Measurements from ENCODE around the gene CEP170B. TPM values are rescaled to one million over a fixed set of nuclear protein-coding genes. Genes with fewer than 3 reads are reported as not detected.
A peak's percentile ranks its signal among the peaks of the same experiment; 100 is the strongest.

CEP170B gene
- total RNA-seq, 1 experiment from 2014 or later, result 14.4 TPM

DNA sequence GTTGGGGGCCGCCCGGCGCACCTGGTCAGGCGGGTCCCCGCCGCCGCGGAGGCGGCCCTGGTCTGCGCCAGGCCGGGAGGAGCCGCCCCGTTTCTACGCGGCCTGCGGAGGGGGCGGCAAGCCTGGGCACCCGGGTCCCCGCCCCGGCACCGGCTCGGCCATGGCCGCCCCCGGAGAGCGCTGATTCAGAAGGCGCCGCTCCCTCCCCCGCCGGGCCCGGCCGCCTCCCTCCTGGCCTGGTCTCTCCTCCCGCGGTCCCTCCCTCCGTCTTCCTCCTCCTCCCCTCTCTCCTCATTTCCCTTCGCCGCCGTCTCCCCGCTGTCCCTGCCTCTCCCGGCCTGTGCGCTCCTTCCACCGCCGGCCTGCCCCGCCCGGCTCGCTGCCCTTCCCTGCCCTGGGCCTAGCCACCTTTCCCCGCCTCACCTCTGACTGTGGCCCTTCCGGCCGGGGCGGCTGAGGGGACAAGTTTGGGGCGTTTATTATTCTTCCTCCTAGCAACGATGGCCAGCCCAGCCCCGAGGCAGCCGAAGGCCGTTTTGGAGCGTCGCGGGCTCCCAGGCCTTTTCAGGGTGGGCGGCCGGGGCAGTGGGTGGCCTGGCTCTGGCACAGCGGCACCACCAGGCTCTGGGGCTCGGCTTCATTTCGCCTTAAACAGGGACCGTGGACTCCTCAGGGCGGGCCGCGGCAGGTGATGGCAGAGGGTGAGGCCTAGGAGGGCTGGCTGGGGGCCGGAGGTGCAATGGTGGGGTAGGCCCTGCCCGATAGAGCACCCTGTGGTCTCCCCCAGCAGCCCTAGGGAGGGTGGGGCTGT lies 768 bp downstream of the CEP170B start:
- in situ Hi-C loops (cut with HindIII; ENCODE audit: low sequenced_read_pairs), result no loop called here

DNA sequence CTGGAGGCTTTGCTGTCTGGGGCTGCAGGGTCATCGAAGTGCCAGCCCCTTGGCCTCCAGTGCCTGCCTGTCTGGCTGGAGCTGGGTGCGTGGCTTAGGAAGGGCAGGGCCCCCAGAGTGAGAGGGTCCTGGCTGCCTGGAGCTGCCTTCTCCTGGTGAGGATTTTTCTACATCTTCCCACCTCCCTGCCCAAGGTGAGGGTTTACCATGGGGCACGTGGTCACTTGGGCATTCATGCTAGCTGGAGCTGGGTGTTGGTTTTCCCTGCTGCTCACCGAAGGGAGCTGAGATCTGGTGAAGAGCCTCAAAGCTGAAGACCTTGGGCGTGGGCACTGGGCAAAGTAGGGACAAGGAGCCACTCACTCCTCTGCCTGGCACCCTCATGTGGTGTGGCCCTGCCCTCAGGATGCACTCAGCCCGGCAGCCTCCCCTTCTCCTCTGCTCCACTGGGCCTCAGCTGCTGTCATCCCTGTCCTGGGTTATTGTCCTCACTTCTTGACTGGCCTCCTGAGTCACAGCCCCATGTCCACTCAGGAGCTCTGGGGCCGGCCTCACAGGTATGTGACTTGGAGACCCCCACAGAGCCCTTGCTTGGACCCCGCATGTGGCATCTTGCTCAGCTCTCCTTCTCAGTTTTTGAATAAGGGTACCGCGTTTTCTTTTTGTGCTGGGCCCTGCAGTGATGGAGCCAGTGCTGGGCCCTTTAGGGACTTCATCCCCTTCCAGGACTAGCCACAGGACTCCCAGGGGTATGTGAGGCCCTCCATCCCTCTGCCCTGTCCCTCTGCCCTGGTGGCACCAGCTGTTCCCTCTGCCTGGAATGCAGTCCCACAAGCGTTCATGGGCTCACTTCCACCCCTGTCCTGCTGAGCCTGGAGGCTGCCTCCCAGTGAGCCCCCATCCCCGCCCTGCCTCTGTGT lies 1.6 kb downstream of the CEP170B start:
- in situ Hi-C loops (cut with HindIII; ENCODE audit: low sequenced_read_pairs), result no loop called here

More for the DNA sequence above, 768 bp downstream of the CEP170B start:
- DNase-seq (ENCODE audit: low spot score), result peak; percentile 56

DNA sequence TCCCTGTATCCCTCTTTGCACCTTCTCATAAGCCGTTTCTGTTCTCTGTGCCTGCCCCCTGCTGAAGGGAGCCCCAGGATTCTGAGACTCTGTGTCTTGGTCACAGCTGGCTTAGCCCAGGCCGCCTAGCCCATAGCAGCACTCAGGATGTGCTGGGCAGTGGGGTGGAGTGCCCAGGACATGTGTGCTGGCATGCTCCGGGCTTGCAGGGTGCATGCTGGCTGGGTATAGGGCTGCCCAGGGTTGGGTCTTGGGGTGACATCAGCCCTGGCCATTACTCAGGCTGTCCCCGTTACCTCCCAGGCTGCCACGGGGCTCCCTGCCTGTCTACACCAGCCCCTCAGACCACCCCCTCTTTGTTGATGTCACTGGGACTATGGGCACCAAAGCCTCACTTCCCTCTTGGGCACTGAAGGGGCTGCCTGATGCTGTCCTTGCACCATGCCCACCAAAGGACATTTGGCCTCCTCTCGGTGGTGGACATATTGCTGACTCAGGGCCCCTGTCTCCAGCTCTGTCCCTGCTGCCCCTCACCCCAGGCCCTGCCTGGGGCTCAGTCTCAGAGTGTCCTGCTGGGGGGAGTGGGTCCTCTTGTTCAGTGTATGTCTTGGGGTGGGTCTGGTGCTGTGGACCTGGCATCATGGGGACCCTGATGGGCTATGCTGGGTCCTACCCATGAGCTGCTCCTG lies 2.4 kb downstream of the CEP170B start:
- DNase-seq (ENCODE audit: low spot score), result no peak
- in situ Hi-C loops (cut with HindIII; ENCODE audit: low sequenced_read_pairs), result no loop called here

More for the DNA sequence above, 1.6 kb downstream of the CEP170B start:
- DNase-seq (ENCODE audit: low spot score), result no peak

DNA sequence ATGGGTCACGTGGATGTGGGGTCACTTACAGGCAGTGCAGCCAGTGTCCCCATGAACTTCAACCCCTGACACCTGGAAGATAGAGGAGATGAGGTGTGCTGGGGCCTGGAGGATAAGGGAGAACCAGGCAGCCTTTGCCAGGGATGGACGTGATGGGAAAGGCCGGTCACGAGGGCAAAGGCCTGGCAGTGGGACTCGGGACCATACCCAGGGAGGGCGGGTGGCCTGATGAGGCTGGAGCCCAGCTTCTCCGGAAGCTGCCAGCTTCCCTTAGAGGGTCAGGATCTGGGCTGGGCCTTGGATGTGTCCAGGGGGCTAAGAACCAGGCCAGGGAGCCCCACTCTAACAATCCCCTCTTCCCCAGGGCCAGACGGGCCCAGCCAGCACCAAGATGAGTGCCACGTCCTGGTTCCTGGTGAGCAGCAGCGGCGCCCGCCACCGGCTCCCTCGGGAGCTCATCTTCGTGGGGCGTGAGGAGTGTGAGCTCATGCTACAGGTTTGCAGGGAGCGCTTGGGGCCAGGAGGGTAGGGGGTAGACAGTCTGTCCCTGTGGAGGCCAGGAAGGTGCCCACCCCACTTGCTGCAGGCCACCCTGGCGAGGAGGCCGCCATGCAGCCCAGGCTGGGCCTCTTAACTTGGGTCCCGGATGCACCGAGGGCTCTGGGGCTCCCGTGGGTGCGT lies 3.1 kb downstream of the CEP170B start:
- in situ Hi-C loops (cut with HindIII; ENCODE audit: low sequenced_read_pairs), result no loop called here
- DNase-seq (ENCODE audit: low spot score), result no peak

DNA sequence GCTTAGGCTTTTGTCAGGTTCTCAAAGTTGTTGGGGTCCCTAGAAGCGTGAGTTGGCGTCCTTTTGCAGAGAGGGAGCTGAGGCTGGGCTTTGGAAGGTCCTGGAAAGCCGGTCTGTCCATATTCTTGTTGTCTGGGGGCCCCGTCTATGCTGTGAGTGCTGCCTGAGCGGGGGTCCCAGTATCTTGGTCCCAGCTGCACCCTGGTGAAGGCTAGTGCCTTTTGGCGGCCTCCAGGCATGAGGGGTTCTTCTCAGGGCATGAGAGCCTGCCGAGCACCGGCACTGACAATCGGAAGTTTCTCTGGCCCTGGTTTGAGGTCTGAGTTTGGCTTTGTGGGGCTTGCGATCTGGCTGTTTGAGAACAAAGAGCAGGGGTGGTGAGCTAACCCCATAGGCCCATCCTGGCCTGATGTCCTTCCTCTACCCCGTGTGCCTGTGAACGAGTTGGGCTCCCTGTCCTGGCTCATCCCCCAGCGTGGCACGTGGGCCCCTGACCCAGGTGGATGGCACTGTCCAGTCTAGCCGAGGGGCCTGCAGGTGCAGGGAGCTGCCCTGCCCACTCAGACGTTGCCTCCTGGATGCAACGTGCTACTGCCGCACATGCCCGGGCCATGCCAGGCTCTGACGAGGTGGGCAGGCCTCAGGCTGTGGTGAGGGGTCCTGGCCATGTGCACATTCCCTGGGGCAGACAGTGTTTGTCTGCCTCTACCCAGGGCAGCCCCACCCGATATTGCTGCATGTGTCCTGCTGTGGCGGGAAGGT lies 3.9 kb downstream of the CEP170B start:
- in situ Hi-C loops (cut with HindIII; ENCODE audit: low sequenced_read_pairs), result no loop called here
- DNase-seq (ENCODE audit: low spot score), result no peak

DNA sequence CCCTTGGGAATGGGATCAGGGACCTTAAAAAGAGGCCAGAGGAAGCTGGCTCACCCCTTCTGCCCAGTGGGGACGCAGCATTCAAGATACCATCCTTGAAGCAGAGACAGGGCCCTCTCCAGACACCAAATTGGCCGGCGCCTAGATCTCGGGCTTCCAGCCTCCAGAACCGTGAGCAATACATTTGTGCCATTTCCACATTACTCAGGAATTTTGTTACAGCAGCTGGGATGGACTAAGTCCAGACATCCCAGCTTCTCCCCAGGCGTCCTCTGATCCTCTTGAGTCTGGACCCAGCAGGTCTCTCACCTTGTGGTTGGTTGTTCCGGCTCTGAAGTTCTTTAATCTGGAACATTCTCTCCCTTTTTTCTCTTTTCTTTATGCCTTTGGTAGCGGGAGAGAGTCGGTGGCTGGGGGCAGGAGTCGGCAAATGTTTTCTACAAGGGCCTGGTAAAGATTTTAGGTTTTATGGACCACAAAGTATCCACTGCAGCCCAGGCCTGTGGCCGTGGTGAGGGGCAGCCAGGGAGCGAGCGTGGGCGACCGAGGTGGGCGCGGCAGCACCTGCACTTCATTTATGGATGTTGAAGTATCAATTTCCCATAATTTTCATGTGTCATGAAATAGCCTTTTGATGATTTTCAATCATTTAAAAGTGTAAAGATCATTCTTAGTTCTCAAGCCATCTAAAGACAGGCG lies 4.8 kb downstream of the CEP170B start:
- in situ Hi-C loops (cut with HindIII; ENCODE audit: low sequenced_read_pairs), result no loop called here

DNA sequence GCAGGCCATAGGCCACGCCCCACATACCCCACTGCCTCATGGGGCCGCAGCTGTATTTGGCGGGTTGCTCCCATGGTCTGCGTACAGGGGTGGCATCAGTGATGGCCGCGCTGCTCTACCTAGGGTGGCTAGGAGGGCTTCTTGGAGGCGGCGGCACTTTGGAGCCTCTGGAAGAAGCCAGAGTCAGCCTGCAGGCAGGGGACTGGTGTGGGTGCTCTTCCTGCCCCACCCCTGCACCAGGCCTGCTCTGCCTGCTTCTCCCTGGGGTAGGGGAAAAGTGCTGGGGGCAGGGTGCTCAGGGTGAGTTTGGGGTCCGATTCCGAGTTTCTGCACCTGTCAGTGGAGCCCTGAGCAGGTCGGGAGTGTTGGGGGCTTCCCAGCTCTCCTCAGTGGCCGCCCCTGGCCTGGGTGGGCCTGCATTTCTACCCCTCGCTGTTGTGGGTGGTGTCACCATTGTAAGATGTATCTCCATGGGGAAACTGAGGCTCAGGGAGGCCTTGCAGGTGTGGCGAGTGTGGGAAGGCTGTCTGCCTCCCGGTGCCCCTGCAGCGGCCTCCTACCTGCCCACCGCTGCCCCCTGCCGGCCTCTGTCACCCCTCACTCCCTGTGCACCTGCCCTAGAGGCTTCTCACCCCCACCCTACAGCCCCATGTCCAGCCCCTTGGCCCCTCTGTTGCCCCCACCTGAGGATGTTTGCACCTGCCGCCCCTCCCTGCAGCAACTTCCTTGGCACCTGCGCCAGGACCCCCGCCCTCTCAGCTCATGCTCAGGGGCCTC lies 5.5 kb downstream of the CEP170B start:
- DNase-seq (ENCODE audit: low spot score), result no peak
- in situ Hi-C loops (cut with HindIII; ENCODE audit: low sequenced_read_pairs), result no loop called here

More for the DNA sequence above, 4.8 kb downstream of the CEP170B start:
- DNase-seq (ENCODE audit: low spot score), result no peak

DNA sequence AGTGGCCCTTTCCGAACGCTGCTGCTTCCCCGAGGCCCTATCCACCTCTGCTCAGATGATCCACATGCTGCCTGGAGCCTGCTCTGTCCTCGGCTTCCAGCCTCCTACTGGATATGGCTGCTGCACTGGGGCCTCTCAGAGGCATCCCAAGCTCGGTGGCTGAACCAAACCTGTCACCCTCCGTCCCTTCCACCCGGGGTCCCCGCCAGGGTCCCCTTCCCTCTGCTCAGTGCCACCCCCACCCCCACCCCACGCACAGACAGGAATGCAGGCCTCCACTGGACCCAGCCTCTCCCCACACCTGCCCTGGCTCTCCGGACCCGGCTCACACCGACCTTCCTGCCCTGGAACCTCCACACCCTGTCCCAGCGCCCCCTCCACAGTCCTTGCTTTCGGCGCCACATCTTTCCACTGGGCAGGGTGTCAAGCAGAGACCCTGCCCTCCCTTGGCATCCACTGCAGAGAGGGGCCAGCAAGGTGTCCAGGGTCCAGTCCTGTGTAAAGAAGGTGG lies 6.1 kb downstream of the CEP170B start:
- in situ Hi-C loops (cut with HindIII; ENCODE audit: low sequenced_read_pairs), result no loop called here
- no peak for DNase-seq (ENCODE audit: low spot score)

DNA sequence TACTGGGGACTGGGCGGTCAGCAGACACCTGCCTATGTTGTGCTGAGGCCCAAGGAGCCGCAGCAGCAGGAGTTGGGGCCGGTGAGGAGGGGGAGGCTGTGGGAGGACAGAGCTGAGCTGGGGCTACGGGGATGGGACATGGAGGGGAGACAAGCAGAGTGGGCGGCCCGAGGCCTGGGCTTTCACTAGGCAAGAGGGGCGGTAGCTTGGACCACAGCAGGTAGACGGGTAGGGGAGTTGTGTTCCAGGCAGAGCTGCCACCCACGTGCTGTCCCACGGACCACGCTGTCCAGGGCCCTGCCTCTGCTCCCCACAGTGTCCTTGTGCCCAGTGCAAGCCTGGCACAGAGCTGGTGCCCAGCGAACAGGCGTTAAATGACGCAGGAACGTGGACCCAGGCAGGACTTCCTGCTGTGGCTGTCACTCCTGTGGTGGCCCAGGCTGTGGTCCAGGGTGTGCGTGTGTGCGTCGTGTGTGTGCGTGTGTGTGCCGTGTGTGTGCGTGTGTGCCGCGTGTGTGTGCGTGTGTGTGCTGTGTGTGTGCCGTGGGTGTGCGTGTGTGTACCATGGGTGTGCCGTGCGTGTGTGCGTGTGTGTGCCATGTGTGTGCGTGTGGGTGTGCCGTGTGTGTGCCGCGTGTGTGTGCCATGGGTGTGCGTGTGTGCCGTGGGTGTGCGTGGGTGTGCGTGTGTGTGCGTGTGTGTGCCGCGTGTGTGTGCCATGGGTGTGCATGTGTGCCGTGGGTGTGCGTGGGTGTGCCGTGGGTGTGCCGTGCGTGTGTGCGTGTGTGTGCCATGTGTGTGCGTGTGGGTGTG lies 6.8 kb downstream of the CEP170B start:
- in situ Hi-C loops (cut with HindIII; ENCODE audit: low sequenced_read_pairs), result no loop called here
- no peak for DNase-seq (ENCODE audit: low spot score)

DNA sequence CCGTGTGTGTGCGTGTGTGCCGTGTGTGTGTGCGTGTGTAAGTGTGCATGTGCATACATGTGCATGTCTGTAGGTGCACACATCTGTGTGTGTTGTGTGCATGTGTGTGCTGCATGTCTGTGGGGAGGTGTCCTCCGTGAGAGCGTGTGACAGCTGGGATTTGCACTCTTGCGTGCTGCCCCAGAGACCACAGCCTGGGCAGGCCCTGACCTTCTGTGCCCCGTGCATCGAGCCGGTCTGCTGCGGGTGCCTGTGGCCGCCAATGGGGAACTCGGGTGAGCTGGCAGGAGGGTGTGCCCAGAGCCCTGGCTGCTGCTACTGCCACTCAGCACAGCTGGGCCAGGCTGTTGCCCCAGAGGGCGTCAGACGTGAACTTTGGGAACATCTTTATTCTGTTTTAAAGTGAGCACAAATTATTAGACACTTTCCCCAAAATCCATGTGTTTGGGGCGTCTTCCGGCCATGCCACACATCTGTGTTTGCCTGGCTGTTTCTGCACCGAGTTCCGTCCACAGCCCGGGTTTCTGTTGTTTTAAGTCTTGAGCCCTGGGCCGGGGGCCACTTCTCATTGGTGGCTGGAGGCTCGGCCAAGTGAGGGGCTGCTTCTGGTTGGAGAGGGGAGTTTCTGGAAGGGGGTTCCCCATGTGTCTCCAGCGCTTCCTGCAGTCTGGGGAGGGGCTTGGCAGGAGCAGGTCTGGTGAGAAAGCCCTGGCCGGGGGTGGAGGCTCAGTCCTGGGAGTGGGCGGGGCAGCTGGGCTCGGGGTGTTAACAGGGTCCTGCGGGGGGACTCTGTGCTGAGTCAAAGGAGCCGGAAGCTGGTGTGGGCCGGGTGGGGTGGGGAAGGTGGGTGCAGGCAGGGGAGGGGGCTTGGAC lies 7.6 kb downstream of the CEP170B start:
- in situ Hi-C loops (cut with HindIII; ENCODE audit: low sequenced_read_pairs), result no loop called here
- DNase-seq (ENCODE audit: low spot score), result no peak

DNA sequence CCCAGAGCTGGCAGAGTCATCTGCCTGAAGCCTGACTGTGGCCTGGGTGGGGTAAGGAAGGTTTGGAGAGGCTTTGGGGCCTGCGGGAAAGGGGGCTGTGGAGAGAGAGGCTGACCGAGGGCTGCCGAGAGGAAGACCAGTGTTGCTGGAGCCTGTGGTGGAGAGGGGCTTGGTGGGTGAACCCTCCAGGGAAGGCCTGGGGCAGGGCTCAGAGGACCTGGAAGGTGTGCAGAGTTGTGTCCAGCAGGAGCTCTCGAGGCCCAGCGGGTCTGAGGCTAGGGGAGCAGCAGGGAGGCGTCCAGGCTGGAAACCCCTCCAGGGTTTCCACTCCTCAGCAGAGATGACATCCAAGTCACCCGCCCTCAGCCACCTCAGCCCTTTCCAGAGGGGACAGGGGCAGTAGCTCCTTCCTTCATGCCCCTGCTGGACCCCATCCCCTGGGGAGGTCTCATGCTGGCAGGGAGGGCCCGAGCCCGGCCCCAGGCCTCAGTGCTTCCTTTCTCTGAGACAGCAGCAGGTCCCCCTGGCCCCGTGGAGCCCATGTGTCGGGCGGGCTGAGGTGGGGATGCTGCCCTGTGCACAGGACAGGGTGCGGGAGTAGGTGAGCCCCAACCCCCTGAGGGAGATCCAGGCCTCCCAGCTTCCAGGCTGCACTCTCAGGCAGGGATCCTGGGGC lies 8.4 kb downstream of the CEP170B start:
- no peak for DNase-seq (ENCODE audit: low spot score)
- in situ Hi-C loops (cut with HindIII; ENCODE audit: low sequenced_read_pairs), result no loop called here

DNA sequence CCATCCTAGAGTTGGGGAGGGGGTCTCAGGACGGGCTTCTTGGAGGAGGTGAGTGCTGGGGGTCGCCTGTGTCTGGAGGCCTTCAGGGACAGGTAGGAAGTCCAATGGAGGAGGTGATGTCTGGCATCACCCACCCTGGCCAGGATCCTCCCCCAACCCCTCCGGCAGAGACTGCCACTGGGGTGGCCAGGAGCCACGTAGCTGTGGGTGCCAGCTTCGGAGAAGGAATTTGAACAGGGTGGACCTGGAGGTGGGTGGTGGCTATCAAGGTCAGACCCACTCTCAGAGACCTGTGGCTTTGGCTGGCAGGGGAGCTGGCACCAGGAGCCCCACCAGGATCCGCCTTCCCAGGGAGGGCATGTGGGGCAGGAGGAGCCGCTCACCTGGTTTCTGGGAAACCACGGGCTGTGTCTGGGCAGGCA lies 9.1 kb downstream of the CEP170B start:
- no peak for DNase-seq (ENCODE audit: low spot score)
- in situ Hi-C loops (cut with HindIII; ENCODE audit: low sequenced_read_pairs), result no loop called here

DNA sequence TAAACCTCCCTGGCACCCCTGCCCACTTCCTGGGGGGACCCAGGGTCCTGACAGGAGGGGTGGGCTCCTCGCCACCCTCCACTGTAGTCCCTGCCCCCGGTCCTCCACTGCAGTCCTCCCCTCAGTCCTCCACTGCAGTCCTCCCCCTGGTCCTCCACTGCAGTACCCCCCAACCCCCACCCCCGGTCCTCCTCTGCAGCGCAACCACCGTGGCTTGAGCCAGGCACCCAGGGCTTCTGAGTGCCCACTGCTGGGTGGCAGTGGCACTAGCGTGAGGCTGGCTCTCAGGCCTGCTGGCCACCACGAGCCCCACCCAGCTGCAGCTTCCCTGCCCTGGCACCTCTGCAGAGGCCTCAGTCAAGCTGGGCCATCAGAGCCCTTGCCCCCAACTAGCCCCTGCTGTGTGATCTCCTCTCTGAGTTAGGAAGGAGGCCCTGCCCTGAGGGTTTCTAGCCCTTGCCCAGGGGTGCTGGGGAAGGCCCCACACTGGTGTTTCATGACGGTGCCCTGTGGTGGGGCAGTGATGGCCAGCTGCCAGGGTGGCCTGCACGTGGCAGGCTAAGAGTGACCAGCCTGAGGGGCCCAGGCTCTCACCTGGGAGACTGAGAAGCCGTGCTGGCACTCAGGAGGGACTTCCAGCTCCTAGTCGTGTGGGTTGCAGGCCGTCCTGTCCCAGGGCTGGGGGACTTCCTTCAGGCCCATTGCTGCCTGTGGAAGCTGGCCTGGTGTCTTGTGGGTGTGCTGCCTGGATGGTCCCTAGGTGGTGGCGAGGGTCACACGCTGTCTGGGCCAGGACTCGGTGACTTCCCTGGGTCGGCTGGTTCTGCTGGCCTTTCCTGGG lies 9.7 kb downstream of the CEP170B start:
- in situ Hi-C loops (cut with HindIII; ENCODE audit: low sequenced_read_pairs), result no loop called here
- DNase-seq (ENCODE audit: low spot score), result no peak

DNA sequence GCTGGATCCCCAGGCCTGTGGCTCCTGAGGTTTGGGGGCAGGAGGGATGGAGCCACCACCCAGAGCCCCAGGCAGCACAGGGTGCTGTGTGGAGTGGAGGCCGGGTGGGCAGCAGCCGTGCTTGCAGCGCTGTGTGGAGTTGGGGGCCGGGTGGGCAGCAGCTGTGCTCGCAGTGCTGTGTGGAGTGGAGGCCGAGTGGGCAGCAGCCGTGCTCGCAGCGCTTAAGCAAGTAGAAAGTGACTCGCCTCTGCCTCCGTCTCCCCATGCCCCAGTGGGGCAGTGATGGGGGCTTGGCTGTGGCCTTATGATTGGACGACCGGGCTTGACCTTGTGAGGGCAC lies 10.3 kb downstream of the CEP170B start:
- in situ Hi-C loops (cut with HindIII; ENCODE audit: low sequenced_read_pairs), result no loop called here
- DNase-seq (ENCODE audit: low spot score), result no peak
